Endodermal cell (in vitro differentiated cells): ENCODE measurements around the gene NAALADL2. TPM values are rescaled to one million over a fixed set of nuclear protein-coding genes. Genes with fewer than 3 reads are reported as not detected.

Experiments
- DNase-seq: peaks from one replicate; pipeline ENCODE4 v3.0.0-alpha.2; 2017
- H3K27ac ChIP-seq: 2 replicates; pipeline ENCODE4 v1.5.1; 2013; ENCODE audit warnings: mild to moderate bottlenecking, low read depth, low read length, moderate library complexity
- H3K27me3 ChIP-seq: 2 replicates; pipeline ENCODE4 v1.6.1; 2013; ENCODE audit warnings: mild to moderate bottlenecking, low read length, moderate library complexity; ENCODE audit not compliant: insufficient read depth, control insufficient read depth, poor library complexity, severe bottlenecking
- H3K36me3 ChIP-seq: 2 replicates; pipeline ENCODE4 v1.7.0; 2013; ENCODE audit warnings: mild to moderate bottlenecking, low read length, moderate library complexity; ENCODE audit not compliant: control insufficient read depth, insufficient read depth
- H3K4me1 ChIP-seq: one replicate; pipeline ENCODE4 v1.7.0; 2013; ENCODE audit warnings: low read length; ENCODE audit not compliant: control insufficient read depth, insufficient read depth
- H3K4me3 ChIP-seq: 2 replicates; pipeline ENCODE4 v1.5.1; 2013; ENCODE audit warnings: mild to moderate bottlenecking, low read length, moderate library complexity
- H3K9ac ChIP-seq: 2 replicates; pipeline ENCODE4 v1.6.1; 2013; ENCODE audit warnings: mild to moderate bottlenecking, low read length, moderate library complexity; ENCODE audit not compliant: poor library complexity, severe bottlenecking; ENCODE audit errors: extremely low read depth
- H3K9me3 ChIP-seq: 2 replicates; pipeline ENCODE4 v1.6.1; 2013; ENCODE audit warnings: mild to moderate bottlenecking, low read length, moderate library complexity; ENCODE audit not compliant: control insufficient read depth
- H3K27ac Mint-ChIP-seq: 2 replicates; pipeline ENCODE4 v1.8.0; 2020; ENCODE audit warnings: mixed read lengths
- H3K27me3 Mint-ChIP-seq: 2 replicates; pipeline ENCODE4 v1.8.0; 2021; ENCODE audit warnings: mild to moderate bottlenecking, mixed read lengths; ENCODE audit not compliant: insufficient read depth
- H3K36me3 Mint-ChIP-seq: 2 replicates; pipeline ENCODE4 v1.8.0; 2020; ENCODE audit warnings: low read depth, mixed read lengths
- H3K4me1 Mint-ChIP-seq: 2 replicates; pipeline ENCODE4 v1.8.0; 2020; ENCODE audit warnings: mixed read lengths
- H3K4me3 Mint-ChIP-seq: 2 replicates; pipeline ENCODE4 v1.8.0; 2020; ENCODE audit warnings: mild to moderate bottlenecking, moderate library complexity, mixed read lengths
- H3K9me3 Mint-ChIP-seq: 2 replicates; pipeline ENCODE4 v1.8.0; 2020; ENCODE audit warnings: mild to moderate bottlenecking, mixed read lengths
- WGBS, 2 experiments: methylation state at CpG; one replicate each; pipeline versions ENCODE4 v1.1.5 to v1.1.7; 2013; ENCODE audit warnings: missing lambda C conversion rate in 2 of 2, mixed read lengths in 1 of 2; ENCODE audit not compliant: insufficient coverage in 1 of 2, insufficient read length in 1 of 2; 5-methylcytosine and 5-hydroxymethylcytosine counted together
- total RNA-seq, 2 donors: library from RNA; stranded (reverse); fragmentation: NEBNext Ultra II Directional in 1 of 2; extraction: Animal tissue kit (Norgen Biotek cat#: 25700) in 1 of 2; gene quantifications; 2 replicates in 1 of 2; 3 replicates in 1 of 2; pipeline ENCODE4 v1.2.1, GENCODE V29; 2021
- TF ChIP-seq, protein P1 (sequence below): fragments of 200-600 bp; sonication (generic); conservative IDR thresholded peaks from 2 replicates; pipeline ENCODE4 v1.5.0; 2021; ENCODE audit warnings: antibody characterized with exemption, mild to moderate bottlenecking

NAALADL2 gene
- total RNA-seq, 2 donors from 2014 or later = 1.6 to 1.8 TPM

DNA sequence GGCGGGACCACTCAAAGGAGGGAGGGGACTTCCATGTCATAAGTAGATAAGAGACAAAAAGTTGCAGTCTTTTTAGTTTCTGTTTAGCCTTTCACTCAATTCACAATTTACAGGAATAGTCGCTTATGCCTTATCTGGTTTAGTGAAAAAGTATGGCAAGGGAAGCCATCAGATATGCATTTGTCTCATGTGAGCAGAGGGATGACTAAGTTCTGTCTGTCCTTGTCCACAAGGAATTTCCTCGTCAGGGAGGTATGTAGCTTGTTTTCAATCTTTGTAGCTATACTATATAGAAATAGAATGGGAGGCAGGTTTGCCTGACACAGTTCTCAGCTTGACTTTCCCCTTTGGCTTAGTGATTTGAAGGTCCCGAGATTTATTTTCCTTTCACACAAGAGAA lies 882.8 kb downstream of the NAALADL2 start:
- Mint-ChIP-seq H3K9me3 (peaks cover 6% of the 10 kb centered on the region), H3K27me3 (no peaks in the 10 kb centered on the region), H3K4me3 (no peak overlapping the region), H3K36me3 (peaks cover 2% of the 10 kb centered on the region), H3K4me1 (peaks cover 25% of the 10 kb centered on the region), H3K27ac (no peak overlapping the region)
- Histone ChIP-seq H3K36me3 (no peaks in the 10 kb centered on the region), H3K27me3 (no peaks in the 10 kb centered on the region), H3K27ac (no peak overlapping the region), H3K9me3 (no peaks in the 10 kb centered on the region), H3K4me3 (no peak overlapping the region), H3K4me1 (peaks cover 7% of the 10 kb centered on the region), H3K9ac (no peak overlapping the region)
- WGBS, 2 experiments = 88% methylated on average over 4 of the region's 4 CpGs; no CpG with 5 or more reads in 1 of the 2 experiments
- TF ChIP-seq, protein P1, sequence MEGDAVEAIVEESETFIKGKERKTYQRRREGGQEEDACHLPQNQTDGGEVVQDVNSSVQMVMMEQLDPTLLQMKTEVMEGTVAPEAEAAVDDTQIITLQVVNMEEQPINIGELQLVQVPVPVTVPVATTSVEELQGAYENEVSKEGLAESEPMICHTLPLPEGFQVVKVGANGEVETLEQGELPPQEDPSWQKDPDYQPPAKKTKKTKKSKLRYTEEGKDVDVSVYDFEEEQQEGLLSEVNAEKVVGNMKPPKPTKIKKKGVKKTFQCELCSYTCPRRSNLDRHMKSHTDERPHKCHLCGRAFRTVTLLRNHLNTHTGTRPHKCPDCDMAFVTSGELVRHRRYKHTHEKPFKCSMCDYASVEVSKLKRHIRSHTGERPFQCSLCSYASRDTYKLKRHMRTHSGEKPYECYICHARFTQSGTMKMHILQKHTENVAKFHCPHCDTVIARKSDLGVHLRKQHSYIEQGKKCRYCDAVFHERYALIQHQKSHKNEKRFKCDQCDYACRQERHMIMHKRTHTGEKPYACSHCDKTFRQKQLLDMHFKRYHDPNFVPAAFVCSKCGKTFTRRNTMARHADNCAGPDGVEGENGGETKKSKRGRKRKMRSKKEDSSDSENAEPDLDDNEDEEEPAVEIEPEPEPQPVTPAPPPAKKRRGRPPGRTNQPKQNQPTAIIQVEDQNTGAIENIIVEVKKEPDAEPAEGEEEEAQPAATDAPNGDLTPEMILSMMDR = no peak
- no peak for DNase-seq

DNA sequence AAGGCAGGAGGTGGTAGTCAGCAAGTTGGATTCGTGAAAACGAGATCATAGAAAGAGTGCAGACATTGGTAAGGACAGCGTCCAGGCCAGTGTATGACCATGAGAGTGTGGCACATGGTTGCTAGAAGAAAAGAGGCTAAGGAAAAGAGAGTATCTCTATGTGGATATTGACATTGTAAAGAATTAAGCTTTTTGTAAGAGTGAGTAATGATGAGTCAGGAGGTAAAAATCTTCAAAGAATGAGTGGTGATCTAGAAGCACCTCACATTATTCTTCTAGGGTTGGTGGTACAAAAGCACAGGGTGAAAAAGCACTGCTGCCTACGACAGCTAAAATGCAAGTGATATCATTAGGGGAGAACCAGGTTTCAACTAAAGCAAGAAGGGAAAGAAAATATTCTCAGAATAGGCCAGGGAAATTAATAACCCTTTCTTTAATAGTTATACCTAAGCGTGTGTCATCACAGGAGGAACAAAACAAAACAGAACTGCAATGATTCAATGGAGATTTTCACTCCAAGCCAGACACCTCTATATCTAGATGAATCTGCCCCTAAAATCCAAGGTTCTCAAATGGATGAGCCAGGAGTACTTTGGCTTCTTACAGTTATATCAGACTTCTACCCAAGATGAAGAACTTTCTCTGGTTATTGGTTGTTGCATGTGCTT lies 884.7 kb downstream of the NAALADL2 start:
- Histone ChIP-seq H3K36me3 (no peaks in the 10 kb centered on the region), H3K4me1 (peaks cover 7% of the 10 kb centered on the region), H3K9me3 (no peaks in the 10 kb centered on the region), H3K27me3 (no peaks in the 10 kb centered on the region), H3K4me3 (no peak overlapping the region), H3K9ac (no peak overlapping the region), H3K27ac (no peak overlapping the region)
- no peak overlapping the region for H3K27ac Mint-ChIP-seq
- no peaks in the 10 kb centered on the region for H3K27me3 Mint-ChIP-seq
- TF ChIP-seq, protein P1 = no peak
- WGBS, 2 experiments = 92 to 93% methylated on average over 5 of the region's 5 CpGs
- peaks cover 31% of the 10 kb centered on the region for H3K4me1 Mint-ChIP-seq
- no peak overlapping the region for H3K4me3 Mint-ChIP-seq
- H3K36me3 Mint-ChIP-seq = peaks cover 2% of the 10 kb centered on the region
- peaks cover 6% of the 10 kb centered on the region for H3K9me3 Mint-ChIP-seq
- DNase-seq = no peak

DNA sequence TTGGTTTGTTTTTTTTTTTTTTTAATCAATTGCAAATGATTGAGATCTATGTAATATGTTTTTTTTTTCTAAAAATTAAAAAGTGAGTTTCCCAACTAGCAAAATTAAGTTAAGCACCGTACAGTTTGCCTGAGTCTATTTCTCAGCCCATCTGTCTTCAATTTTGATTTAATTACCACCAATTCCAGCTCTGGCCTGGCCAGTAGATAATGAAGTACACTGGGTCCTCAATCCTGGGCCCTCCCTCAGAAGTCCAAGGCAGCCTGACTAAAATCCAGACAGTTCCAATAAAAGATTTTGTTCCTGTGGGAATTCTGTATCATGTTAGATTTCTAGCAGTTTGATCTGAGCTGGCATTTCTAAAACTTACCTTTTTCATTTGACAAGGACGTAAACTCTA lies 887.2 kb downstream of the NAALADL2 start:
- Histone ChIP-seq H3K4me1 (peaks cover 3% of the 10 kb centered on the region), H3K27me3 (no peaks in the 10 kb centered on the region)
- no peaks in the 10 kb centered on the region for H3K27me3 Mint-ChIP-seq

More for the DNA sequence above, 887.2 kb downstream of the NAALADL2 start:
- peaks cover 2% of the 10 kb centered on the region for H3K36me3 Mint-ChIP-seq
- 98% methylated on average over 2 of the region's 2 CpGs; no CpG with 5 or more reads in 1 of the 2 experiments for WGBS, 2 experiments
- Histone ChIP-seq H3K4me3 (no peak overlapping the region), H3K27ac (no peak overlapping the region), H3K36me3 (no peaks in the 10 kb centered on the region), H3K9me3 (no peaks in the 10 kb centered on the region), H3K9ac (no peak overlapping the region)
- no peak overlapping the region for H3K27ac Mint-ChIP-seq
- TF ChIP-seq, protein P1 = no peak
- peaks cover 6% of the 10 kb centered on the region for H3K9me3 Mint-ChIP-seq
- DNase-seq = no peak
- H3K4me1 Mint-ChIP-seq = peaks cover 24% of the 10 kb centered on the region
- no peak overlapping the region for H3K4me3 Mint-ChIP-seq
